Left lung (tissue), 10 donors: Measurements from ENCODE around the gene OR2J2. TPM values are rescaled to one million over a fixed set of nuclear protein-coding genes. Genes with fewer than 3 reads are reported as not detected.
"Not testable (repeated sequence)": the region's sequence is repeated elsewhere in the genome, so short reads cannot be mapped to it uniquely, and the experiment has no call there.

ENCODE experiments used
- ATAC-seq: fragments of 200-7000 bp; cut with Tn5 transposase; one replicate; pipeline ENCODE4 v1.9.1; 2020; ENCODE audit warnings: moderate library complexity
- DNase-seq, 4 donors: peaks; one replicate each; pipeline ENCODE4 v3.0.0-alpha.2; 2013 to 2020
- H3K27ac ChIP-seq, 2 donors: fragments of 200-600 bp; sonication (generic) in 1 of 2; one replicate each; pipeline versions ENCODE4 v1.5.0 to v1.8.0; 2020 to 2021
- H3K27me3 ChIP-seq, 2 donors: fragments of 200-600 bp; sonication (generic) in 1 of 2; one replicate each; pipeline versions ENCODE4 v1.5.0 to v1.8.0; 2020 to 2021
- H3K36me3 ChIP-seq, 2 donors: fragments of 200-600 bp; sonication (generic) in 1 of 2; one replicate each; pipeline versions ENCODE4 v1.5.0 to v1.8.0; 2020 to 2021
- H3K4me1 ChIP-seq, 2 donors: fragments of 200-600 bp; one replicate each; pipeline ENCODE4 v1.8.0; 2021
- H3K4me3 ChIP-seq, 2 donors: fragments of 200-600 bp; sonication (generic) in 1 of 2; one replicate each; pipeline versions ENCODE4 v1.5.0 to v1.8.0; 2020 to 2021; ENCODE audit warnings: mild to moderate bottlenecking in 1 of 2
- H3K9me3 ChIP-seq, 2 donors: fragments of 200-600 bp; sonication (generic) in 1 of 2; one replicate each; pipeline versions ENCODE4 v1.5.0 to v1.8.0; 2020 to 2021
- CTCF ChIP-seq, 2 donors: fragments of 200-600 bp; sonication (generic) in 1 of 2; IDR thresholded peaks; one replicate each; pipeline versions ENCODE4 v1.5.0 to v1.8.0; 2021; ENCODE audit warnings: antibody characterized with exemption in 2 of 2
- intact Hi-C, 2 donors: fragments of 100-400 bp; cut with DNase I; formaldehyde crosslinking; loops; one replicate each; pipeline versions ENCODE4 v1.11.2 to v1.14.2; 2022
- polyA plus RNA-seq, 6 donors: library from polyadenylated mRNA; unstranded; fragments of 120-200 nt; gene quantifications; one replicate each; pipeline ENCODE4 v1.2.1, GENCODE V29; 2013; ENCODE audit not compliant: insufficient read length in 6 of 6
- total RNA-seq, 2 donors: library from RNA; stranded (reverse); fragmentation: NEBNext Ultra II Directional; extraction: Animal tissue kit (Norgen Biotek cat#: 25700); gene quantifications; one replicate each; pipeline ENCODE4 v1.2.1, GENCODE V29; 2021
- donor health status: DM: no; HTN: yes; CAD: no.
- donor health status: DM: no; HTN: no; CAD: no.

Gene OR2J2
- total and polyA plus RNA-seq, 8 donors, result 0.07 TPM; not detected in 7

- Histone ChIP-seq H3K9me3 (no peaks in the 10 kb centered on the region), H3K4me1 (no peaks in the 10 kb centered on the region), H3K36me3 (no peaks in the 10 kb centered on the region), H3K27me3 (no peaks in the 10 kb centered on the region), H3K4me3 (no peak overlapping the region), H3K27ac (no peak overlapping the region)
- DNase-seq, result peak in 2 of 4 donors; percentile 7 to 60
- no peak for TF ChIP-seq CTCF (IDR thresholded peaks at IDR 0.05)
- intact Hi-C loops, result no loop called here
- ATAC-seq, result peak; percentile 73
Measured at GRCh38 chr6:29171736-29172135, 1.0 kb downstream of the OR2J2 start.

- Histone ChIP-seq H3K4me3 (no peak overlapping the region), H3K27me3 (no peaks in the 10 kb centered on the region), H3K9me3 (peaks cover 0 to 8% of the 10 kb centered on the region in 2 donors), H3K4me1 (no peaks in the 10 kb centered on the region), H3K27ac (no peak overlapping the region), H3K36me3 (no peaks in the 10 kb centered on the region)
- TF ChIP-seq CTCF (IDR thresholded peaks at IDR 0.05), result no peak
- intact Hi-C loops, result no loop called here
- no peak for ATAC-seq
- DNase-seq, result no peak
Measured at GRCh38 chr6:29183594-29183993, 12.9 kb downstream of the OR2J2 start.

- H3K36me3 ChIP-seq, H3K4me3 ChIP-seq, ATAC-seq, DNase-seq, H3K4me1 ChIP-seq, H3K27ac ChIP-seq, H3K27me3 ChIP-seq, intact Hi-C loops: not testable (repeated sequence)
- peaks cover 0 to 25% of the 10 kb centered on the region in 2 donors for H3K9me3 ChIP-seq
Measured at GRCh38 chr6:29188659-29189058, 18.0 kb downstream of the OR2J2 start.

GRCh38 chr6:29200767-29201662 is 30.3 kb downstream of the OR2J2 start:
- H3K36me3 ChIP-seq, result no peaks in the 10 kb centered on the region
- ATAC-seq (no peak), DNase-seq (peak in 1 of 4 donors; percentile 70)
- no peak overlapping the region for H3K4me3 ChIP-seq
- H3K27me3 ChIP-seq, result no peaks in the 10 kb centered on the region
- H3K4me1 ChIP-seq, result no peaks in the 10 kb centered on the region
- intact Hi-C loops, result no loop called here
- no peak for TF ChIP-seq CTCF (IDR thresholded peaks at IDR 0.05)
- no peaks in the 10 kb centered on the region for H3K9me3 ChIP-seq
- H3K27ac ChIP-seq, result no peak overlapping the region

GRCh38 chr6:29201966-29202365 is 31.3 kb downstream of the OR2J2 start:
- Histone ChIP-seq H3K9me3 (no peaks in the 10 kb centered on the region), H3K36me3 (no peaks in the 10 kb centered on the region), H3K27me3 (no peaks in the 10 kb centered on the region), H3K27ac (no peak overlapping the region), H3K4me3 (no peak overlapping the region), H3K4me1 (no peaks in the 10 kb centered on the region)
- intact Hi-C loops, result no loop called here
- DNase-seq, result no peak
- no peak for TF ChIP-seq CTCF (IDR thresholded peaks at IDR 0.05)
- no peak for ATAC-seq
